ENCODE measurements around the gene ATP6V1B1. TPM values are rescaled to one million over a fixed set of nuclear protein-coding genes. Genes with fewer than 3 reads are reported as not detected.

Gene ATP6V1B1
- 0.43 TPM for total RNA-seq
- long read RNA-seq: 0 reads

GRCh38 chr2:70935468-70936164 lies at the start of gene ATP6V1B1:
Gene ATP6V1B1 (plus strand): TSS chr2:70935900. CDS start chr2:70935955, 55 bp downstream.
- no peak for ATAC-seq (ENCODE audit: poor library complexity)
- DNase-seq: no peak
- intact Hi-C loops (cut with DNase I): no loop called here

GRCh38 chr2:70886541-70886987 lies 49.1 kb upstream of the ATP6V1B1 start:
- intact Hi-C loops (cut with DNase I): no loop called here
- no peak for ATAC-seq (ENCODE audit: poor library complexity)
- DNase-seq: no peak

- no peak for DNase-seq
- intact Hi-C loops (cut with DNase I): no loop called here
- no peak for ATAC-seq (ENCODE audit: poor library complexity)
Observed at GRCh38 chr2:70887208-70887549, 48.5 kb upstream of the ATP6V1B1 start.

GRCh38 chr2:70887550-70888246 lies 48.0 kb upstream of the ATP6V1B1 start:
- intact Hi-C loops (cut with DNase I): no loop called here
- ATAC-seq (ENCODE audit: poor library complexity) (peak; percentile 34), DNase-seq (peak; percentile 59)

GRCh38 chr2:70888366-70888922 lies 47.3 kb upstream of the ATP6V1B1 start:
- ATAC-seq (ENCODE audit: poor library complexity) (no peak), DNase-seq (no peak)
- intact Hi-C loops (cut with DNase I): no loop called here

- intact Hi-C loops (cut with DNase I): no loop called here
- no peak for ATAC-seq (ENCODE audit: poor library complexity)
- DNase-seq: no peak
Observed at GRCh38 chr2:70888923-70889715, 46.6 kb upstream of the ATP6V1B1 start.

GRCh38 chr2:70889716-70890037 lies 46.0 kb upstream of the ATP6V1B1 start:
- DNase-seq: no peak
- intact Hi-C loops (cut with DNase I): no loop called here
- no peak for ATAC-seq (ENCODE audit: poor library complexity)

- intact Hi-C loops (cut with DNase I): no loop called here
- ATAC-seq (ENCODE audit: poor library complexity) (no peak), DNase-seq (no peak)
Observed at GRCh38 chr2:70890469-70891065, 45.1 kb upstream of the ATP6V1B1 start.

- intact Hi-C loops (cut with DNase I): no loop called here
- DNase-seq (no peak), ATAC-seq (ENCODE audit: poor library complexity) (no peak)
Observed at GRCh38 chr2:70891572-70892357, 43.9 kb upstream of the ATP6V1B1 start.

- ATAC-seq (ENCODE audit: poor library complexity) (no peak), DNase-seq (no peak)
- intact Hi-C loops (cut with DNase I): no loop called here
Observed at GRCh38 chr2:70892750-70893149, 43.0 kb upstream of the ATP6V1B1 start.

- no peak for DNase-seq
- intact Hi-C loops (cut with DNase I): no loop called here
- no peak for ATAC-seq (ENCODE audit: poor library complexity)
Observed at GRCh38 chr2:70893186-70893585, 42.5 kb upstream of the ATP6V1B1 start.

GRCh38 chr2:70894765-70895164 lies 40.9 kb upstream of the ATP6V1B1 start:
- intact Hi-C loops (cut with DNase I): no loop called here
- ATAC-seq (ENCODE audit: poor library complexity) (no peak), DNase-seq (no peak)

GRCh38 chr2:70895249-70895648 lies 40.5 kb upstream of the ATP6V1B1 start:
- no peak for DNase-seq
- intact Hi-C loops (cut with DNase I): no loop called here
- no peak for ATAC-seq (ENCODE audit: poor library complexity)

- DNase-seq: no peak
- intact Hi-C loops (cut with DNase I): no loop called here
- ATAC-seq (ENCODE audit: poor library complexity): no peak
Observed at GRCh38 chr2:70895998-70896764, 39.5 kb upstream of the ATP6V1B1 start.

GRCh38 chr2:70896765-70897202 lies 38.9 kb upstream of the ATP6V1B1 start:
- DNase-seq: no peak
- intact Hi-C loops (cut with DNase I): no loop called here
- ATAC-seq (ENCODE audit: poor library complexity): no peak

GRCh38 chr2:70897203-70897976 lies 38.3 kb upstream of the ATP6V1B1 start:
- ATAC-seq (ENCODE audit: poor library complexity): no peak
- intact Hi-C loops (cut with DNase I): no loop called here

GRCh38 chr2:70897977-70898226 lies 37.8 kb upstream of the ATP6V1B1 start:
- ATAC-seq (ENCODE audit: poor library complexity): no peak
- intact Hi-C loops (cut with DNase I): no loop called here
- no peak for DNase-seq

More at GRCh38 chr2:70897203-70897976, 38.3 kb upstream of the ATP6V1B1 start:
- no peak for DNase-seq
